Stimulated activated CD4-positive, alpha-beta T cell treated with anti-CD3 and anti-CD28 coated beads, Interleukin-2, amount 100 ng/mL, for 24 hours (primary cell): ENCODE results near the gene AIFM2.
"Not testable (repeated sequence)": the region's sequence is repeated elsewhere in the genome, so short reads cannot be mapped to it uniquely, and the experiment has no call there.

ENCODE experiments used
- DNase-seq, 2 donors: peaks; one replicate each; pipeline ENCODE4 v3.0.0-alpha.2; 2020

AIFM2 gene

DNA sequence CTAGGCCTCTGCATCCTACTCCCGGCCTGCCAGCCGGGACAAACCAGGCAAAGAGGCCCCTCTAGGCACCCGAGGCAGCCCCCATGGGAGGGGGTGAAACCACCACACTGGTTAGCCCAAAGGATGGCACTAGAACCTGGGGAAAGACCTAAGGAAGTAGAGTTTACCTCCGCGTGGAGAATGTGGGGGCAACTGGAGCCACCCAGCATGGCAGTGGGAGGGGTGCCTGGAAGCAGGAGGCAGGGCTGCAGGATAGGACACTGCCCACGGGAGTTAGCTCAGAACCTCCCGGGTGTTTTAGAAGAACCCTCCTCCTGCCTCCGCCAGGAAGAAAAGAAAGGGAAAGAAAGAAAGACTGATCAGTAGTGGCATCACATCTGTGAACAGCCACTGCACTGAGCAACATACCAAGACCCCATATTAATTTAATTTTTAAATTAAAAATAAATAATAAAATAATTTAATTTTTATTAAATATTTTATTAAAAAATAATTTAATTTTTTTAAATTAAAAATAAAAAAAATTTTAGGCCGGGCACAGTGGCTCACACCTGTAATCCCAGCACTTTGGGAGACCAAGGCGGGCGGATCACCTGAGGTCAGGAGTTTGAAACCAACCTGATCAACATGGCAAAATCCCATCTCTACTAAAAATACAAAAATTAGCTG is 11.2 kb downstream of the AIFM2 start:
- no peak for DNase-seq

DNA sequence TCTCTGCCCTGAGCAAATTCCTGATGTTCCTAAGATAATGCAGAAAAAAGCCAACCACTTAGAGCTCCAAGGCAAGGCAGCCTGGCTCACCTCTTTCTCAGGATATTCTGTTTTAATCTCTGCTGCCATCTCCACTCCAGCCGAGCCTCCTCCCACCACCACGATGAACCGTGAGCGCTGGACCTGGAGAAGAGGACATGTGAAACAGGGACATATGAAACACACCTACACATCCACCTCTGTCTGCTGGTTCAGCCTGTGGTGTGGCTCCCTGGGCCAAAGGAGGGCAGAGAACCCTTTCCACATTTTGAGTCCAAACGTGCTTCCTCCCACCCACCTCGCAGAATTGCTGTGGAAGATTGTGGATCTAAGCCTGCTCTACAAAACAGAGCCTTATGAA is 12.2 kb downstream of the AIFM2 start:
- no peak for DNase-seq

DNA sequence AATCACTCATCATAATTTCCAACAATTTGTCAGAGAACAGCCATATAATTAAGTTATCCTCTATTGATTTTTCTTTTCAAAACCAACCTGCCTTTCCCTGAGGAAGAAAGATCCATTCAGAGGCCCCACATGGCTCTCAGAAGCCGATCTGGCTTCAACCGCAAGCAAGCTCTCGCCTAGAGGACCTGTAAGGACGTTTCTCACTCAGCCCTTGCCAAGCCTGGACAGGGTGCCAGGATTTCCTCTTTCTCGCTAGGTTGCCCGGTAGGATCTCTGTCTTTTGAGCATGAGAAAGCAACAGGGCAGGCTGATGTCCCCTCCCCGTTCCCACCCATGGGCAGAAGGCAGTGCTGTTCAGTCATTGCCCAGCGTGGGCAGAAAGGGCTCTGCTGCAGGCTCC is 13.0 kb downstream of the AIFM2 start:
- no peak for DNase-seq

DNA sequence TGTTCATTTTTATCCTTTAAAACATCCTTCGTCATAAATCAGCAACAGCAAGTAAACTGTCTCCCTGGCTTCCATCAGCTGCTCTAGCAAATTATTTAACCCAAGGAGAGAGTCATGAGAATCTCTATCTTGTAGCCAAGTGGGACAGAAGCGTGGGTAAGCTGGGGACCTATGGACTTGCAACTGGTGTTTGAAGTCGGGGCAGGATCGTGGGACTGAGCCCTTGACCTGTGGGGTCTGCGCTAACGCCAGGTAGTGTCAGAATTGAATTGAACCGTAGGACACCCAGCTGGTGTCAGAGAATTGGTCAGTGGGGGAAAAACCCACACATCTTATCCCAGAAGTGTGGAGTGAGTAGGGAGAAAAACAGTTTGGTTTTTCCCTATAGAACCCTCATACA is 13.4 kb downstream of the AIFM2 start:
- no peak for DNase-seq

DNA sequence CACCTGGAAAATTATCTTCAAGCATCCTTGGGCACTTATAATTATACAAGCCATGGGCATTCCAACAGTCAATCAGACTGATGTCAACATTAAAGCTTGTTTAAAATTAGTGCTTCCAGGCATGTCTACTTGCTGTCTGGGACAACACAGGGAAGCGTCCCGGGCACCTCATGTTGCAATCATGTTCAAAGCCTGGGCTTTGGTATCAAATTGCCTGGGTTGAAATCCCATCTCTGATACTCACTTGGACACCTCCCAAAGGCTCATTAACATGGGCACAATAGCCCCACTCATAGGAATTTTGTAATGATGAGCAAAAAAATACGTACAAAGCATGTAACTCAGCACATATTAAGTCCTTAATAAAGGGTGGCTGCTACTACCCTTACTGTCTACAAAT is 14.4 kb downstream of the AIFM2 start:
- no peak for DNase-seq

DNA sequence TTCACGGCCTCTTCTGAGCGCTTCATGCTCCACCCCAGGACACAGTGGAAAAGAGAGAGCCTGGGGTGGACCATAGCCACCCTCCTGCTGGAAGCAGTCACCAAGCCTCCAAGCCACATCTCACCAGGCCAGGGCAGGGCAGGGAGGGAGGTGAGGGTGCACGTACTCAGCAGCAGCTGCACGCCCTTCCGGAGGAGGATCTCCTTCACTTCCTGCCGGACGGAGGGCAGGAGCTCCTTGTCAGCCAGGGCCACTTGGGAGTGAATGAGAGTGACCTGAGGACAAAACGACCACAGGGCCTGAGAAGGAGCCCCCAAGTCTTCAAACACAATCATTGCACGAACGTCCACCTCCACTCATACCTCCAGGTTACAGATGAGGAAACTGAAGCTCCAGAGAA is 15.0 kb downstream of the AIFM2 start:
- no peak for DNase-seq

DNA sequence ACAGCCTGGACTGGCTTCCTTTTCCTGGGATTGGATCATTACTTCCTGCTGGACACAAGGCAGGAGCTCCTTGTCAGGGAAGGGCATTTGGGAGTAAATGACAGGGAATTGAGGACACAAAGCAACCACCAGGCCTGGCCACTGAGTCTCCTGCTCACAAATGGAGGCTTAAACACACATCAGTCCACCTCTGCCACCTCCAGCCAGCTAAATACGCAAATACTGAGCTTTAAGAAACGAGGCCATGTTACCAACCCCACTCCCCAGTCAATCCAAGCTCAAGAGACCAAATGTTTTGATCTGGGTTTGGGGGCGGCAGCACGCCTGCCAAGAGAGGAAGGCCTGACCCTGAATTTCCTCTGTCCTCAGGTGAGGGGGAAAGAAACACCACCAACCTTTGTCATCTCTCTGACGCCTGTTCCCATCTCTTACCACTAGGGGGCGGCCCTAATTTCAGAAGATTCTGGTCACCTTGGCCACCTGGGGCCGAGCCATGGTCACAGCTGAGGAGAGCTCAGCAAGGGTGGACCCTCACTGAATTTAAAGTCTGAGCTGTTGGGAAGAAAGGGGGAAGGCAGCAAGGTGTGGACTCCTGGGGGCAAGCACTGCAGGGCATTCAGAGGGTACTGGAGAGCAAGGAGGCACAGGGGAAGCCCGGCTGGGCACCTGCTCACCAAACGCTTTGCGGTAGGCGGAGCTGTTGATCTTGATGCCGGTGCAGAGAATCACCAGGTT is 16.5 kb downstream of the AIFM2 start:
- DNase-seq = peak; percentile 60 to 64

DNA sequence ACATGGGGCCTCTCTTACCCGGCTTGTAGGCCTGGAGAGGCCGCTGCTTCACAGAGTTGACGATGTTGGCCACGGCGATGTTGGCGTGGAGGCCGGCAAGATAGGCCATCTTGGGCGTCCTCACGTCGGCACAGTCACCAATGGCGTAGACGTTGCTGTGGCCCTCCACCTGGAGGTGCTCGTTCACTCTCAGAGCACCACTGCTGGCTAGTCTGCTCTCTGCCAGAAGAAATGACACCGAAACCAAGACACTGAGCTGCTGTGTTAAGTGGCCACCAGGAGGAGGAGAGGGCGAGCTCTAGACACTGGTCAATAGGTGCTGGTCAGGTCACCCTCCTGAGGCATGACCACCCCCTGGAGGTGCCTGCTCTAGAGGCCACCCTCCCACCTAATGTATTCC is 17.7 kb downstream of the AIFM2 start:
- DNase-seq = no peak

DNA sequence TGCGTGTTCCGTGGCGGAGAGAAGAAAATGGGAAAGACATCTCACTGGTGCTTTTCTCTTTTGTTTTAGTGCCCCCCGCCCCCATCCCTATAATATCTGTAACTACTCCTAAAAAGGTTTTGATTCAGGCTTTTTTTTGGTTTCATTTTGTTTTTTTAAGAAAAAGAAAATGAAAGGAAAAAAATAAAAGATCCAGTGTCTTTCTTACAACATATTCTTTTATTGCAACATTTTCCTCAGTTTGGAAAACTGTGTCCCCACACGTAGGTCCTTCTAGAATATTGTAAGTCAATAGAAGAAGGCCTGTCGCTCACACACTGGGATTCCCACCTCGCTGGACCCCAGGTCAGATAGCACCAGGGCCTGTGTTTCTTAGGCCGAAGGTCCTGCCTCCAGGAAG is 20.6 kb downstream of the AIFM2 start:
- no peak for DNase-seq

DNA sequence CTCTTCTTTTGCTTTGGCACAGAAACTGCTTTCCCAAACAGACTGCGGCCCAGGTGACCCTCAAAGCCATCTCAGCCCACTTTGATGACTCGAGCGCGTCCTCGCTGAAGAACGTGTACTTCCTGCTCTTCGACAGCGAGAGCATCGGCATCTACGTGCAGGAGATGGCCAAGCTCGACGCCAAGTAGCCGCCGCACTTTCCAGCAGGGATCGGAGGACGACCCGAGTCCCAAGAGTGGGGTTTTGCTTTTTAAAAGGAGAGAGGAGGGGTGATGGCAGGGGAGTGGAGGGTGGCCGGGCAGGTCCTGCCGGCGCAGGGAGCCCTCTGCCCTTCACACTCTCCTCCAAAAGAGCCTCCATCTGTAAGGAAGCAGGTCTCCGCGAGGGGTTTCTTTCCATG is 21.1 kb downstream of the AIFM2 start:
- DNase-seq = no peak

DNA sequence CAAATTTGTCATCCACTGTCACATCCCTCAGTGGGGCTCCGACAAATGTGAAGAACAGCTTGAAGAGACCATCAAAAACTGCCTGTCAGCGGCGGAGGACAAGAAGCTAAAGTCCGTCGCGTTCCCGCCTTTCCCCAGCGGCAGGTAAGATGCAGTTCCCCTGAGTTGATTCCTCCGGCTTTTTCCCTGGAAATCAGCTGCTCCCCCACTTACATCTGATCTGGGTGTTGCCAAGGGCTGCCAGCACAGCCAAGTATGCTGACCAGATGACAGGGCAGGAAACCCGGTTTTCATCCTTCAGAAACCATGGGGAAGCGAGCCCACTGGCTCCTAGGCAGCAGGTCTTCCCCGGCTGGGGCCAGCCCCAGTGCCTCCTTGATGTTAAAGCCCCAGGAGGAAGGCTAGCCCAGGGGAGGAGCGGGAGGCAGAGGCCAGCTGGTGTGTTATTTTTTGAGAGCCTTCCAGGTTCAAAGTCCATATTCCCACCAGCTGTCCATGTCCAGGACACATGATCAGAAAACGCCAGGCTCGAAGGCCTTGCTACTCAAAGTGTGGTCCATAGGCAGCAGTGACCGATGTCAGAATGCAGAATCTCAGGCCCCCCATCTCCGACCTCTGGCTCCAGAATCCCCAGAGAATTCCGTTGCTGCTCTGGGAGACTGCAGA is 23.4 kb downstream of the AIFM2 start:
- no peak for DNase-seq

DNA sequence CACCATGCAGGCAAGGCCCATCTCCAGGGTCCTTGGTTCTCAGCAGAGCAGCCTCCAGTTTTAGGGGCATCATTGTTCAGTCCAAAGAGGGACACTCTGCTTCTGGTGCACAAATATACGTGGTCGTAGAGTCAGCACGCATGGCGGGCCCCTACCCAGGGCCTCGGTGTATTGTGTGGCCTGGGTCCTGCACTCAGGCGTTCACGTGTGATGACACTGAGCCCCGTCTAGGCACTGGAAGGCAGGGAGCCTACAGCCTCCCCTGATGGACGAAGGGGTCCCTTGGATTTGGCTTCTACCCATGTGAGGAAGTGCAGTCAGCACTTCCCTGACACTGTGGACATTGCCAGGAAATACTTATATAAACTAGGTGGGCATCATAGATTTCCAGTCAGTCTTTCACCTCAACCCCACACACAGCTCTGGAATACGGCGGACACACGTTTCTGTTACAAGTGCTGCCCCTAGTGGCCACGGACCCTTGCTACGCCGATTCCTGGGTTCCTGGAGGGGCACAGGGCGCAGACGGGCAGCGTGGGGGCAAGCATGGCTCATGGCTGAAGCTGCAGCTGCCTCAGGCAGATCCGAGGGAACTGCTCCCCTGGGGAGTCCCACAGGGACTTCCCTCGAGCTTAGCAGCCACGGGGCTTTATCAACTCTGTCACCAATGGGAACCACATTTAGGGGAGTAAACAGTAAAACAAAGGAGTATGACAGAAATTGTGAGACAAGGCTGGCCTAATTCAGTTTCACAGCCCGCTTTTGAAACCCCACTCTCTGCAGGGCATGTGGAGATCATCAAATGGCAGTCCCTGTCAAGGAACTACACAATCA is 25.4 kb downstream of the AIFM2 start:
- peak; percentile 31 to 32 for DNase-seq

DNA sequence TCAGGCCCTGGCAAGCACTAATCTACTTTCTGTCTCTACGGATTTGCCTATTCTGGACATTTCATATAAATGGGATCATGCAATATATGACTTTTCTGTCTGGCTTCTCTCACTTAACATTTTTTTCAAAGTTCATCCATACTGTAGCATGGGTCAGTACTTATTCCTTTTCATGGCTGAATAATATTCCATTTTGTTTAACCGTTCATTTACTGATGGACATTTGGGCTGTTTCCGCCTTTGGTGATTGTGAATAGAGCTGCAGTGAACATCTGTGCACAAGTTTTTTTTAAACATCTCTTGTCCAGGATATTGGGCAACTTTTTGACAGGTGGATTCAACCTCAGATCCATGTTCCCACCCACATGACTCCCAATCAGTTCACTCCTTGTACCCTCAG is 31.0 kb downstream of the AIFM2 start:
- no peak for DNase-seq

DNA sequence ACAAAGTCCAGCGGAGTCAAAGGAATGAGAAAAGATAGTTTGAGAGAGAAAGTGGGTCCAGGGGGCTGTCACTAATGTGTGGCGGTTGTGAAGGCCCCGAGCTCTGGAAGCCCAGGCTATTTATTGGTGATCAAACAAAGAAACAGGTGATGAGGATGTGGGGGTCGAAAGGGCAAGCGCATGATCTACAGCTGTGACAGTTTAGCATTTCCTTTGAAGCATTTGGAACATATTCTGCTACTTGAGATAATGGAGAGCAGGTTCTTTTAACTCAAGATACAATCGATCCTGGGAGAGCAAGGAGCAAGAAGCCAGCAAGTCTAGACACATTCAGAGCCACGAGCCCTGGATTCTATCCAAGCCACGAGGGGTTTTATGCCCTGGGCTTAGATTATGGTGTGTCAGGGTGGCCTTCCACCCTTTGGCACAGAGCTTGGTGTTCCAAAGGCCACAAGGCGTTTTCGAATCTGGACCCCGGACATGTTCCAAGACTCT is 31.5 kb downstream of the AIFM2 start:
- DNase-seq = not testable (repeated sequence)

DNA sequence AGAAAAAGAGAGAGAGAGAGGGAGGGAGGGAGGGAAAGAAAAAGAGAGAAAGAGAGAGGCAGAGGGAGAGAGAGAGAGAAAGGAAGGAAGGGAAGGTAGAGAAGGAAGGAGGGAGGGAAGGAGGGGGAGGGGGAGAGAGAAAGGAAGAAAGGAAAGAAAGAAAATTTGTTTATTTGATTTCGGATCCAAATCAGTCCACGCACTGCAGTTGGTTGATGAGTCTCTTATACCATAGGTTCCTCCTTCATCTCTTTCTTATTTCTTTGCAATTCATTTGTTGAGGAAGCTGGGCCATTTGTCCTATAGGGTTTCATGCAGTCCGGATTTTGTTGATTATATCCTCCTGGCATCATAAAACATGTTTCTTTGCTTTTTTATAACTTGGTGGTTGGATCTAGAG is 34.4 kb downstream of the AIFM2 start:
- DNase-seq = no peak

DNA sequence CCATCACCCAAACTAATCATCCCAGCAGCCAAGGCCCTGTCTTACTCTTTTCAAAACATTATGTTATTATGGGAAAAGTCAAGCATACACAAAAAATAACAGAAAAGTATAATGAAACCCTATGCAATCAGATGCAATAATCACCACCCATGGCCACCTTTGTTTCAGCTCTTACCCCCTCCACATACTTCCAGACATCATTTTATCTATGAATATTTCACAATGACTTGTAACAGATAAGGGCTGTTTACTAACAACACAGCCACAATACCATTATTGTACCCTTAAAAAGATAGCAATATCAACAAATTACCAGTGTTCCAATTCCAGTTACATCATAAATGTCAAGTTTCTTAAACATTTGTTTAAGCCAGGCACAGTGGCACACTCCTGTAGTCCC is 35.2 kb downstream of the AIFM2 start:
- DNase-seq = no peak

DNA sequence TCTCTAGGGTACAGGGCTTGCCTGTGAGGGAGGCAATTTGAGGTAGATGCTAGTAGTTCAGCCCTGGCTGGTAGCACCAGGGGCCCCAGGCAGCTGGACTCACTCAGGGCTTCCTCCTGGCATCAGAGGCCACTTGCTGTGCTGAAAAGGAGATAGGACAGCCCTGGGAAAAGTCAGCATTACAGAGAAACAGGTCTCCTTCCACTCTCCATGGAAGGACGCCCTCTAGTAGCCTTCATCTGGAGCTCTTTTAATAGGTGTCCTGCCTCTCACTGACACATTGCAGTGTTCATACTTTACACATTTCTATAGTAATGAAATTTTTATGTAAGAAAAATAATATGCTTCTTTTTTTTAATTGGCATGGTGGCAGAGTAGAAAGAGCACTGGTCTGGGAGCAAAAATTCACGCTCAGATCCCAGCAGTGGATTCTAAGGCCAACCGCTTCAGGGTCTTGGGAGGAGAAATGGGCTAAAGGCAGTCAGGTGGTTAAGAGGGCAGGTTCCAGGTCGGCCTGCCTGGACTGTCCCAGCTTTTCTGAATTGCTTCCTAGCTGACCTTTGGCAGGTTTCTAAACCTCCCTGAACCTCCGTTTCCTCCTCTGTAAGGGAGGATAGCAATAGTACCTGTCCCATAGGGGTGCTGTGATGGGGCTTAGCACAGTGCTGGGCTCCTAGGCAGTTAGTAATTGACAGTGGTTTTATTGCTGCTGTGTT is 35.8 kb downstream of the AIFM2 start:
- DNase-seq = no peak

DNA sequence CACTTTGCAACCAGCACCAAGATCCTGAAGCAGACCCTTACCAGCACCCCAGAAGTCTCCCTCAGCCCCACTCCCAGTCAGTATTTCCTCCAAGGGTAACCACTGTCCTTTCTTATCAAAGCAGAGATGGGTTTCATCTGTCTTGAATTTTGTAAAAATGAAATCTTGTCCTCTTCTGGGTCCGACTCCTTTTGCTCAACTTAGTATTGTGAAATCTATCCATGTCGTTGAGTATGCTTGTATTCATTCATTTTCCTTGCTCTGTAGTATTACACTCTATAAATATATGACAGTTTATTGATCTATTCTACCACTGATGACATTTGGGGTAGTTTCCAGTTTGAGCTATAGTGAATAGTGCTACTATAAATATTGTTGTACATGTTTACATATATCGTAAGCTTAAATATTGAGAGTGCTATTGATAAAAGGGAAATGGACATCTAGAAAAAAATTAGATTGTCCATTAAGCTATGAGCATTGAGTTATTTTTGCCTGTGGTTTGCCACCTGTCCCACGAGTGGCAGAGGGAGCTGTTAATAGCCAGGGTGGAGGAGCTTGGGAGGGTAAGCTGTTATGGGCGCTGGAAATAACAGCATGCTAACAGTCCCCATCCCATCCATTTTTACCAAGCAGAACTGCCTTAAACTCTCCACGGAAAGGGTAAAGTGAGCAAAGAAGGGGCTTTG is 36.5 kb downstream of the AIFM2 start:
- DNase-seq = no peak

DNA sequence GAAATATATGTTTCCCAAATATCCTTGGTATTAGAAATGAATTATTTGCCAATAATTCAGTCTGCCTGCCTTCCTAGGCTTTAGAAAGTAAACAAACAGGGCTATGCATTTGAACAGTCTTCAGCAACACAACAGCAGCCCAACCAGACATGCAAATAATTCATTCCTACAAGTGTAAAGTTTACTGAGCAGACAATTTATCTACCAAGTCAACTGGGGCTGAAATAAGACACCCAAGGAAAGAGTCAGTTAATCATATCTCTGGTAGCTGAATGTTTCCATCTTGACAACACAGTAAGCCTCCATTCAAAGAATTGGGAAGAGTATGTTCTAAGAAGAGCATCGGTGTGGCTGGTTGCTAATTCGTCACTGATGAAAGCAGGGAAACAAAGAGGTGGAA is 38.4 kb downstream of the AIFM2 start:
- DNase-seq = no peak

DNA sequence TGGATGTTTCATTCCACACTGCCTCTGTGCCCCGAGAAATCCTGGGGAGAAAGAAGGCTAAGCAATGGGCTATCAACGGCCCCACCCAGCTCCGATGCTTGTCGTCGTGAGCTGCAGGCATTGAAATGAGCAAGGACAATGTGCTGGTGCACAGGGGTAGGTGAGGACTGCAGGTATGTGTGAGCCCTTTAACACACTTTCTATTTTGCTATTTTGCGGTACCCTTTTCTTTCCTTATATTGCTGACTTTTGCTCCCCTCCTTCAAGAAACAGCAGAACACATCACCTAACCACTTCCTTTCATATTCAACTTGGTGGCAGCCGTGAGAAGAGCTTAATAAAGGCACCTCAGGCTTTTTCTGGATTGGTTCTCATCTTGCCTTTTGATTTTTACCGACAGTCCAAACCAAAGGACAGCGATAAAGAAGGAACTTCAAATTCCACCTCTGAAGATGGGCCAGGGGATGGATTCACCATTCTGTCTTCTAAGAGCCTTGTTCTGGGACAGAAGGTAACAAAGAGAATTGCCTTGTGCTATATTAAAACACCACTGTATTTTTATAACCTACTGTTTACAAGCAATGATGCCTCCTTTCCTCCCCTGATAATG is 39.2 kb downstream of the AIFM2 start:
- peak; percentile 15 to 28 for DNase-seq

DNA sequence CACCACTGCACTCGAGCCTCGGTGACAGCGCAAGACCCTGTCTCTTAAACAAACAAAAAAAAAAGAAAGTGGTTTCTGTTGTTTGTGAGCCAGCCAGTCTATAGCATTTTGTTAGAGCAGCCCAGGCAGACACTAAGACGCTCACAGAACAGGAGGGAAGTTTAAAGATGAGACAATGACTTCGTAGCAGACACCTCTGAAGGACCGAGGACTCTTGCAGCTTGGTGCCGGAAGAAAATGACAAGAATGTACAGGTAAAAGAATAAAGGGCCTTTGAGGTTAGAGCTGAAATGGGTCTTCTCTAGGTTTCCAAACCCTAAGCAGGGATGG is 40.3 kb downstream of the AIFM2 start:
- DNase-seq = no peak

DNA sequence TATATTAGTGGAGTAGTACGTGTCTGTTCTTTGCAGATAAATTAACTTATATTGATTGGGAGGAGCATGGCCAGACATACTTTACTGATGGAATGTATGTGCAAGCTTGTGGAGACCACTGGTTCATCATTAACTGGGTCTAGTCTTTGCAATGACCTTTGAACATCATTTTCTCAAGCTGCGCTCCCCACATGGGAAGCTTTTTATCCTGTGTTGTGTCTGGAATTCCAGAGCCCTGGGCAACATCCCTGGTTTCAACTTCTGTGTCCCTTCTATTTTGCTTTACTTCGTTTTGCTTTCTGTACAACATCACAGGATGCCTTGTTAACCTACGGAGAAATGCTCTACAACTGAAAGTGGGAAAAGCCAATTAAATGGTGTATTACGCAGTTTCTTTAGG is 41.7 kb downstream of the AIFM2 start:
- DNase-seq = no peak
